HPDE6-E6E7 (cell line): ENCODE data around the gene DPF3.

Experiments
- DNase-seq: peaks from one replicate; pipeline ENCODE4 v3.0.0; 2011; ENCODE audit warnings: missing footprints; ENCODE audit errors: extremely low spot score

DPF3 gene

DNA sequence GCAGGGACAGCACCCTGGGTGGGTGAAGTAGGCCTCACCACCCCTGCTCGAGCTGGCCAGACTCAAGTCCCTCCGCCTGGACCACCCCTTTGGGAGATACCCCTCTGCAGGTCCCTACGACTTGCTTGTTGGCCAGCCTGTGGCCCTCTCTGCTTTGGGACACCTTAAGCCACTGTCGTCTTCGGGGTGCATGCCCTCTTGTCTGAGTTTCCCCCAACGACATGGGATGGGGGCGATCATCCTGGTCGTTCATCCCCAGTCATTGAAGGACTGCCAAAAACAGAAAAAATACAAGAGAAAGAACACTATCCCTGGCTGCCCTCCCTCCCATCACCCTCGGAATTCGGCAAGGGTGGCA is 151.1 kb downstream of the DPF3 start:
- no peak for DNase-seq

- DNase-seq, result no peak
These were observed 151.6 kb downstream of the DPF3 start for GRCh38 chr14:72742118-72742837.

DNA sequence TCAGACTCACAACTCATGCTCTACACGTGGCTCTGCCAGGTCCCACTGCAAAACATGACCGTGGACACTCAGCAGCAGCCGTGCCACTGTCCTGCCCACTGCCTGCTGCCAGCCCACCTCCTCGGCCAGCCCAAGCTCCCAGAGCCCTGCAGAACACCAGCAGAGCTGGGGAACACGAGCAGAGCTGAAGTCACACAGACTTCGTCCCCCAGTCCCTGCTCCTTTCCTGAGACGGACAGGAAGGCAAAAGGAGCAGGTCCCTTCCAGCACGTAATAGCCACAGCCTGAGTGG is 152.1 kb downstream of the DPF3 start:
- no peak for DNase-seq

- DNase-seq, result no peak
These were observed 152.7 kb downstream of the DPF3 start for GRCh38 chr14:72740966-72741825.

GRCh38 chr14:72740504-72740961 is 153.4 kb downstream of the DPF3 start:
- DNase-seq, result no peak

DNA sequence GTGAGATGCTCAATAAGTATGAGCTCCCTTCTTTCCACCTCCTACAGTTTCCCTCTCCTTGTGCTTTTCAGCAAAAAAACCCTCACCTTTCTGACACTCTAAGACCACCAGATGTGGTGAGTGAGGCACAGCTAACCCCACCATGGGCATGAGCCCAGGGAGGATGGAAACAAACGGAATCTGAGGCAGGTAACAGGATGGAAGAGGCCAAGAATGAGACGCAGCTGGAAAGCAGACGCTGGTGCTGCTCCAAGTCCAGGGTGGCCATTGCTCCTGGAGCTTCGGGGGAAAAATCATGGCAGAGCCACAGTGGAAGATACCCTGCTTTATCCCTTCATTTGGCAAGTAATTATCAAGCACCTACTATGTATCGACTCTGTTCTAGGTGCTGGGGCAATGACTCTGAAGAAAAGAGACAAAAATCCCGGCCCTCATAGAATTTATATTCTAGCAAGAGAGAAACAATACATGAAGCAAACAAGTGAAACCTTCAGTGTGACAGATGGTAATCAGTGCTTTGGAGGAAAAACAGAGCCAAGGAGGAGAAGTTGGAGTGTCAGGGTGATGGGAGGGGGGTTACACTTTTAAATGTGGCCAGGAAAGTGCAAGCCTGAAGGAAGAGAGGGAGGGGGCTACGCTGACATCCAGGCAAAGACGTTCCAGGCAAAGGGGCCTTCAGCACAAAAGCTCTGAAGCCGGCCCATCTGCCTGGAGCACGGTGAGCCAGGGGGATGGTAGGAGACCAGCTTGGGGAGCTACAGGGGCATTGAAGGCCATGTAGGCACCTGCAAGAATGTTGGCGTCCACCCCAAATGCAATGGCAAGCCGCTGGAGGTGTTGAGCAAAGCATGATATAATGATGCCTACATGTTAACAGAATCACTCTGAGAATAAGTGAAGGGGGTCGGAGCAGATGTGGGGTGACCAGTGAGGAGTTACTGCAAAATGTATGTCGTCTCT is 154.2 kb downstream of the DPF3 start:
- no peak for DNase-seq

DNA sequence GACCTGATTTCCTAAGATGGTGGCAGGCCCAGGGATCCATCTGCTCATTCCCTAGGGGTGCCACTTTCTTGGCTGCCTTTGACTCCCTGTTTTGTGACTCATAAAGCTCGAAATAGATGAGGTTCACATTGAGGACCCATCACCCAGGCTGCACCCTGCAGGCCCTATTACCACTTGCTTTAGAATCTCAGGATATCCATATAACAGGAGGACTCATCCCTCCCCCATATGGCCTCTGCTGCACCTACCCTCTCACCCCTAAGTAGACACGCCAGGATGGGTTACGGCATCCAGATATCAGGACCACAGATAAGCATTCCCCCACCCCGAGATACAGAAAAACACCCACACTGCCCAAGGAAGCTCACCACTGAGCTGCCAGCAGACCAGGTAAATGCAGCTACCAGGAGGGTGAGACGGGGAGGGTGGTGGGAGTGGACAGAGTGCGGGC is 155.7 kb downstream of the DPF3 start:
- DNase-seq, result no peak

DNA sequence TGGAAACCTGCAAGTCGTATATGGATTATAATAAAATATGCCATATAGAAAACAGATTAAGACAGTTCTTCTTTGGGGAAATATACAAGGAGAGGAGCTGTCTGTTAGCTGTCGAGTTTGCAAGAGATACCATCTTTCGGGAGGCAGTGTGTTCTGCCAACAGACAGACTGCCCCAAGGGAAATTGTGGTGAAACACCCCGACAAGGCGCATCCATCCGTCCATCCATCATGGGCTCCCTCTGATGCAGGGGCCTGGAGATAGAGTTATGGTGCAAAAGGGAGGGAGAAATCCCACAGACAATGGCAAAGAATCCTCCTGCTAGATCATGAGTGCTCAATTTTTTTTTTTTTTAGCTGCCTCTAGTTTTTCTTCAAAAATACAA is 156.3 kb downstream of the DPF3 start:
- DNase-seq, result no peak

GRCh38 chr14:72736786-72737559 is 156.9 kb downstream of the DPF3 start:
- no peak for DNase-seq

DNA sequence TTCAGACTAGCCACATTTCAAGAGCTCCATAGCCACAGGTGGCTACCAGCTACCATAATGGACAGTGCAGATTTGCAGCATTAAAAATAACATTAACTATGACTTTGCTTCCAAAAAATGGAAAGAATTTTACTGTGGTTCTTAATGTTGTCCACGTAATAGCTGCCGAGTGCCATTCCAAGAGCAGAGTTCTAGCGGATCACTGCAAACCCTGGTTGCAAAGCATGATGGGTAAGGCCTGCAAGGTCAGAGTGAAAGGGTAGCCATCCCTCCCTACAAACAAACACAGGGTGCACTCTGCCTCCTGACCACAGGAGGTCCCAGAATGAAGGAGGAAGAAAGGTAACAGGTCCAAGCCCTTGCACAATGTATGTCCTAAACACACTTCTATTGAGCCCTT is 157.6 kb downstream of the DPF3 start:
- DNase-seq, result no peak

DNA sequence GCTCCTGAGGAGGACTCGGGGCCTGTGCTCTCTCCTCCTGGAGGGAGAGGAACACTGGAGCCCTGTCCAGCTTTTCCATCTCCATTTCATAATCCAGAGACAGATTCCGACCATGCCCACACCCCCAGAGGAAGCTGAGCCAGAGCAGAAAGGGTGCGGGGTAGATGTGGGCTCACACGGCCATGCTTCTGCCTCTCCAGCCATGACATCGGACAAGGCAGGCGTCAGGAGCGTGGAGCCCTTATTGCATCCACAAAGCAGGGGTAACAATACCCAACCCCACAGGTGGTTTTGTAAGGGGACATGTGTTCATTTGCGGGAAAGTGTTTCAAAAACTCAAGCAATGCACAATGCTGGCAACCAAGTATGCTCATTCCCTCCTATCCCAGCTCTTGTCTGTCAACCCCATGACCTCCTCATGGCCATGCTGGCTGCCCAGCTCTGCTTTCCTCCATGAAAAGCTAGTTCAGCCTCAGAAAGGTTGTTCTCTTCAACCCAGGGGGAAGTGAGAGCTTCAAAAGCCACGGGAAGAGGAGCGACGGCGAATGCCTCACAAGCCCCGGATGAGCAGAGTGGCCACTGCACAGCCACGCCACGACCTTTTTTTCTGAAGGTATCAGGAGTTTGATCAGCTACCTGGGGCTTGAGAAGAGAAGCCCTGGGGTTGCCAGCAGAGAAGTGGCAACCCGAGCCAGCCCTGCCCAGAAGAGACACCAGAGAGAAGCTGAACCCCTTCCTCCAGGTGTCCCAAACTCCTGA is 161.7 kb downstream of the DPF3 start:
- no peak for DNase-seq

GRCh38 chr14:72731252-72732020 is 162.5 kb downstream of the DPF3 start:
- no peak for DNase-seq

GRCh38 chr14:72730468-72730867 is 163.4 kb downstream of the DPF3 start:
- no peak for DNase-seq

GRCh38 chr14:72726444-72726843 is 167.5 kb downstream of the DPF3 start:
- DNase-seq, result no peak

DNA sequence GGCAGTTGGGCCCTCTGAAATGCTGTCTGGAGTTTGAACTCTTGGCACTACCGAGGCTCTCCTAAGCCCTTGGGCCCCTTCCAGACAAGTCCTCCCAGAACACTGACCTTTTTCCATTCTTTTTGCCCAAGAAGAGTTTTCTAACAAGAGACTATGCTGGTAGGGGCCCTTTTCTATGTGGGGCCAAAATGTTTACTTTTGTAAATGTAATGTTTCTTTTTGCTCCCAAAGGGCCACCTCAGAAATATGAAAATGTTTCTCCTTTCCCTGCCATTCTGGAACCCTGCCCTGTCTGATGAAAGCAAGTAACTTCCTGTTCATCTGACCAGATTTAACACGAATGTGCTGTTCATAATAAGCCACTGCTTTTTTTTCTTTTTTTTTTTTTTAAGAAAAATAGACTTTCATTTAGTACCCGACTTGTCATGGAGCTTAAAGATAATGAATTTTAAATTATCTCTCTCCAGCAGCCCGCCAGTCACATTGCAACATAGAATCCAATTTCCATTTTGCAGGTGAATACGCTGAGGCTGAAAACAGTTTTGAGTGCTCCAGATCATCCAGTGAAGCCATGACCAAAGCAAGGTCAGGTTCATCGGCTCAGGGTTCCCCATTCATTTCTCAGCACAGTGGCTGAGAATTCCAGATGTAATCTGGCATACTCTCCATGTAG is 169.9 kb downstream of the DPF3 start:
- no peak for DNase-seq

DNA sequence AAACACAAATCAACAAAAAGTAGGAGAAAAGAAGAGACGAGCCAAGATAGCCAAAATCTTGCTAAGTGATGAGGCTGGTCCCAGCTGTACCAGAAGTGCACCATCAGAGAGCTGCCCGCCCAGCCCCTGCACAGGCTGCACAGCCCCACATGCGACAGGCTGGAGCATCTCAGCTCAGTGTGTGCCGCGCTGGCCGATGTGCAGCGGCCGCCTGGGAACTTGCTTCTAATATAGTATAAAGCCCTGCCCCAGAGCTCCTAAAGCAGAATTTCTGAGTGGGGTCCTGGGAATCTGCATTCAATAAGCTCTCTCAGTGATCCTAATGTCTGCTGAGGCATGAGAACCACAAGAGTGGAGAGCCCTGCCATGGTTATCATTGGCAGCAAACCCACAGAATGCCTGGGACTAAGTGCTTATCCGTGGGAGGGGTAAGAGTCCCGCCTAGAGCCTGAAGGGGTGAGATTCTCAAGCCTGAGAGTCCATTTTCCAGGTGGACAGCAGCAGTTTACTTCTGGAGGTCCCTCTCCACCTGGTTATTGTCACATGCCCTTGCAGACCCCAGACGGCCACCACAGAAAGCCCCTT is 171.6 kb downstream of the DPF3 start:
- no peak for DNase-seq

GRCh38 chr14:72721083-72721482 is 172.8 kb downstream of the DPF3 start:
- no peak for DNase-seq

GRCh38 chr14:72717220-72717619 is 176.7 kb downstream of the DPF3 start:
- no peak for DNase-seq

DNA sequence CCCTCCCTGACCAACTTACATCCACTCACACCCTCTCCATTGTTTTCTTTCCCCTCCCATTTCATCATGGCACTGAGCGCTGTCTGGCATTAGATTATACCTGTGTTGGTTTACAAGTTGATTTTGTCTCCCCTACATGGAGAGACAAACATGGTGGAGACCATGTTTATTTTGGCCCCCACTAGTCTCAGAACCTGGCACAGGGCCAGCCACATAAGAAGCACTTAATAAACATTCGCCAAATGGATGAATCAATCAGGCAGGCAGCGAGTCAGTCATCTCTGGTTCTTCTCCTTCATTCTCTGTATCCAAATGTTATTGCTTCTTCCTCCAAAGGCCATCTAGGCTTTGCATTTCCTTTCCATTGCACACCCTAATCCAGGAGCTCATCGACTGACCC is 177.4 kb downstream of the DPF3 start:
- no peak for DNase-seq
